CD14-positive monocyte (primary cell): ENCODE measurements around the gene GRIA3. TPM values are rescaled to one million over a fixed set of nuclear protein-coding genes. Genes with fewer than 3 reads are reported as not detected.

Source experiments
- DNase-seq, 3 donors: peaks; one replicate each; pipeline ENCODE4 v3.0.0-alpha.2; 2011 to 2022
- H2AFZ ChIP-seq: 2 replicates; pipeline ENCODE4 v1.6.0; 2012; ENCODE audit warnings: mild to moderate bottlenecking, low read depth, low read length, inconsistent platforms; ENCODE audit not compliant: insufficient read depth, poor library complexity, severe bottlenecking
- H3K27ac ChIP-seq, 2 donors: 1 replicate in 1 of 2; 2 replicates in 1 of 2; pipeline ENCODE4 v1.5.1; 2012 to 2013; ENCODE audit warnings: low read length in 2 of 2, control low read depth in 1 of 2, inconsistent platforms in 1 of 2, low read depth in 1 of 2, mild to moderate bottlenecking in 1 of 2
- H3K27me3 ChIP-seq, 2 donors: one replicate each; pipeline versions ENCODE4 v1.6.0 to v1.6.1; 2011 to 2013; ENCODE audit warnings: low read length in 2 of 2; ENCODE audit not compliant: control insufficient read depth in 2 of 2, insufficient read depth in 2 of 2
- H3K36me3 ChIP-seq, 2 donors: replicated peaks in 1 of 2; 1 replicate in 1 of 2; 2 replicates in 1 of 2; pipeline versions ENCODE4 v1.5.1 to v1.6.1; 2012 to 2013; ENCODE audit warnings: low read length in 2 of 2, control low read depth in 1 of 2, inconsistent platforms in 1 of 2, mild to moderate bottlenecking in 1 of 2; ENCODE audit not compliant: insufficient read depth in 2 of 2, control insufficient read depth in 1 of 2
- H3K4me1 ChIP-seq, 2 donors: 1 replicate in 1 of 2; 2 replicates in 1 of 2; pipeline versions ENCODE4 v1.5.1 to v1.6.1; 2012 to 2013; ENCODE audit warnings: low read length in 2 of 2, control low read depth in 1 of 2, inconsistent platforms in 1 of 2, mild to moderate bottlenecking in 1 of 2, moderate library complexity in 1 of 2; ENCODE audit not compliant: insufficient read depth in 2 of 2, control insufficient read depth in 1 of 2
- H3K4me2 ChIP-seq: replicated peaks from 2 replicates; pipeline ENCODE3; 2012; ENCODE audit warnings: low read length, moderate library complexity, mild to moderate bottlenecking; ENCODE audit not compliant: poor library complexity, severe bottlenecking; ENCODE audit errors: extremely low read depth
- H3K4me3 ChIP-seq, 3 experiments: fragments of 200-600 bp in 1 of 3; sonication (generic) in 1 of 3; replicated peaks in 1 of 3; 1 replicate in 2 of 3; 2 replicates in 1 of 3; pipeline ENCODE4 v1.5.1; 2011 to 2013; ENCODE audit warnings: low read length in 3 of 3, mild to moderate bottlenecking in 3 of 3, control low read depth in 2 of 3, low read depth in 2 of 3, inconsistent platforms in 1 of 3, moderate library complexity in 1 of 3
- H3K79me2 ChIP-seq: 2 replicates; pipeline ENCODE4 v1.6.0; 2012; ENCODE audit warnings: mild to moderate bottlenecking, control low read depth, inconsistent platforms, low read length, moderate library complexity; ENCODE audit not compliant: insufficient read depth
- H3K9ac ChIP-seq: 2 replicates; pipeline ENCODE4 v1.6.0; 2017; ENCODE audit warnings: low read length, mild to moderate bottlenecking; ENCODE audit not compliant: insufficient read depth, poor library complexity, severe bottlenecking
- H3K9me3 ChIP-seq, 2 donors: replicated peaks in 1 of 2; 1 replicate in 1 of 2; 2 replicates in 1 of 2; pipeline versions ENCODE4 v1.5.1 to v1.6.1; 2012 to 2013; ENCODE audit warnings: low read length in 2 of 2, control low read depth in 1 of 2; ENCODE audit not compliant: control insufficient read depth in 1 of 2, insufficient read depth in 1 of 2
- H4K20me1 ChIP-seq: 2 replicates; pipeline ENCODE4 v1.6.0; 2012; ENCODE audit warnings: mild to moderate bottlenecking, low read length, control low read depth, moderate library complexity; ENCODE audit not compliant: insufficient read depth
- H3K27ac Mint-ChIP-seq, 7 donors: one replicate each; pipeline ENCODE4 v1.8.0; 2020; ENCODE audit warnings: mild to moderate bottlenecking in 7 of 7, mixed read lengths in 7 of 7, moderate library complexity in 6 of 7, inconsistent platforms in 2 of 7
- H3K27me3 Mint-ChIP-seq, 3 donors: one replicate each; pipeline ENCODE4 v1.8.0; 2021 to 2022; ENCODE audit warnings: low read depth in 3 of 3, mild to moderate bottlenecking in 3 of 3, mixed read lengths in 3 of 3, moderate library complexity in 3 of 3, inconsistent platforms in 1 of 3
- H3K36me3 Mint-ChIP-seq, 2 donors: one replicate each; pipeline ENCODE4 v1.8.0; 2020; ENCODE audit warnings: mixed read lengths in 2 of 2, inconsistent platforms in 1 of 2, mild to moderate bottlenecking in 1 of 2
- H3K4me1 Mint-ChIP-seq: one replicate; pipeline ENCODE4 v1.8.0; 2020; ENCODE audit warnings: mild to moderate bottlenecking, mixed read lengths
- H3K4me3 Mint-ChIP-seq, 2 donors: one replicate each; pipeline ENCODE4 v1.8.0; 2020; ENCODE audit warnings: mild to moderate bottlenecking in 2 of 2, mixed read lengths in 2 of 2, moderate library complexity in 1 of 2
- H3K9me3 Mint-ChIP-seq, 7 donors: one replicate each; pipeline ENCODE4 v1.8.0; 2020 to 2022; ENCODE audit warnings: mixed read lengths in 7 of 7, mild to moderate bottlenecking in 6 of 7, moderate library complexity in 6 of 7, inconsistent platforms in 2 of 7
- WGBS: methylation state at CpG from one replicate; pipeline ENCODE4 v1.1.5; 2013; ENCODE audit warnings: missing lambda C conversion rate; ENCODE audit not compliant: insufficient coverage; 5-methylcytosine and 5-hydroxymethylcytosine counted together
- intact Hi-C, 2 donors: fragments of 100-400 bp; cut with micrococcal nuclease; formaldehyde crosslinking; loops; one replicate each; pipeline versions ENCODE4 v1.15.0 to v1.15.1; 2023
- polyA plus RNA-seq, 3 donors: library from polyadenylated mRNA; depleted of rRNA in 1 of 3; unstranded in 2 of 3; stranded (reverse) in 1 of 3; fragments of 300-500 nt in 2 of 3; fragments of >200 nt in 1 of 3; fragmentation: Illumina TruSeq in 2 of 3; gene quantifications; 1 replicate in 2 of 3; 2 replicates in 1 of 3; pipeline ENCODE4 v1.2.3, GENCODE V29; 2012 to 2021
- TF ChIP-seq, protein P1 (sequence below): fragments of 200-600 bp; IDR thresholded peaks from one replicate; pipeline ENCODE4 v1.8.0; 2022; ENCODE audit warnings: antibody characterized with exemption, mild to moderate bottlenecking

Gene GRIA3
- polyA plus RNA-seq, 3 donors, result not detected

DNA sequence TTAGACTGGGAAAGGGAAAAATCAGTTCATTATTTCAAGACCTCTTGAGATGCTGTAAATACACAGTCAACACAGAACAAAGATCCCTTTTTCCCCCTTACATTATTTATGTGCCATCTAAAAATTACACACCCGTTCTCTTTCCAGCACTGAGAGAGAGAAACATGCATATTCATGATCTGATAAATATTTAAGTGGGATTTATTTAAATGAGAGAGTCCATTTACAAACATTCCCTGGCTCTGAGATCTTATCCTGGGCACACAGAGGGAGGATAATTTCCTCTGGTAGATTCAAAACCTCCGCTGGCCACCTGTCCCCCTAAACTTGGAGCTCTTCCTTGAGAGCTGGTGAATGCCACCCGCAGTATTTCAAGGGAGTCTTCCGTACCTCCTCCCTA is 88.6 kb downstream of the GRIA3 start:
- no peaks in the 10 kb centered on the region for H3K4me1 ChIP-seq
- H3K36me3 ChIP-seq, result no peaks in the 10 kb centered on the region
- no peak for DNase-seq
- WGBS, result 80% methylated on average over 1 of the region's 4 CpGs
- no peak overlapping the region for H3K27ac ChIP-seq
- H3K9ac ChIP-seq, result no peak overlapping the region
- H3K4me3 ChIP-seq, result no peak overlapping the region
- H3K9me3 ChIP-seq, result no peaks in the 10 kb centered on the region
- Mint-ChIP-seq H3K4me1 (no peaks in the 10 kb centered on the region), H3K4me3 (no peak overlapping the region), H3K36me3 (no peaks in the 10 kb centered on the region), H3K27ac (no peak overlapping the region), H3K27me3 (no peaks in the 10 kb centered on the region), H3K9me3 (peaks cover 0 to 2% (median 0%) of the 10 kb centered on the region in 7 donors)
- no peak overlapping the region for H3K4me2 ChIP-seq
- no peaks in the 10 kb centered on the region for H3K79me2 ChIP-seq
- no peak overlapping the region for H2AFZ ChIP-seq
- H4K20me1 ChIP-seq, result no peaks in the 10 kb centered on the region
- intact Hi-C loops, result no loop called here
- no peaks in the 10 kb centered on the region for H3K27me3 ChIP-seq
- TF ChIP-seq, protein P1, sequence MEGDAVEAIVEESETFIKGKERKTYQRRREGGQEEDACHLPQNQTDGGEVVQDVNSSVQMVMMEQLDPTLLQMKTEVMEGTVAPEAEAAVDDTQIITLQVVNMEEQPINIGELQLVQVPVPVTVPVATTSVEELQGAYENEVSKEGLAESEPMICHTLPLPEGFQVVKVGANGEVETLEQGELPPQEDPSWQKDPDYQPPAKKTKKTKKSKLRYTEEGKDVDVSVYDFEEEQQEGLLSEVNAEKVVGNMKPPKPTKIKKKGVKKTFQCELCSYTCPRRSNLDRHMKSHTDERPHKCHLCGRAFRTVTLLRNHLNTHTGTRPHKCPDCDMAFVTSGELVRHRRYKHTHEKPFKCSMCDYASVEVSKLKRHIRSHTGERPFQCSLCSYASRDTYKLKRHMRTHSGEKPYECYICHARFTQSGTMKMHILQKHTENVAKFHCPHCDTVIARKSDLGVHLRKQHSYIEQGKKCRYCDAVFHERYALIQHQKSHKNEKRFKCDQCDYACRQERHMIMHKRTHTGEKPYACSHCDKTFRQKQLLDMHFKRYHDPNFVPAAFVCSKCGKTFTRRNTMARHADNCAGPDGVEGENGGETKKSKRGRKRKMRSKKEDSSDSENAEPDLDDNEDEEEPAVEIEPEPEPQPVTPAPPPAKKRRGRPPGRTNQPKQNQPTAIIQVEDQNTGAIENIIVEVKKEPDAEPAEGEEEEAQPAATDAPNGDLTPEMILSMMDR, result no peak

DNA sequence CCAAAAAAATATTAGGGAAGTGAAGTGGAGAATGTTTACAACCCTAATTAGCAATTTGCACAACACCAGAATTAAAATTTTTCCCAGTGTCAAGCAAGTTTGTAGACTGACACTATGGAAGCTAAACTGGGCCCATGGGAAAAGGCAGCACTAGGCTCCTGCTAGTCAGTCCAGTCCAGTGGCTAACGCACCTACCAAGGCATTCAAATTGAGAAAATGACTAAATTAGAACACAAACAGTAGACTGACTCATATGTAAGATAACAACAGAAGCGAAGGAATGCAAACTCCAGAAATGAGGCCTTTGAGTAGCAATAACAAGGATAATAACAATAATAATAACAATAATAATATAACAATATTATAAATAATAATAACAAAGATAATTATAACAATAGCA is 90.7 kb downstream of the GRIA3 start:
- Histone ChIP-seq H3K27me3 (no peaks in the 10 kb centered on the region), H3K9ac (no peak overlapping the region), H3K4me2 (no peak overlapping the region), H3K27ac (no peak overlapping the region), H4K20me1 (no peaks in the 10 kb centered on the region), H3K79me2 (no peaks in the 10 kb centered on the region), H3K36me3 (no peaks in the 10 kb centered on the region), H2AFZ (no peak overlapping the region), H3K9me3 (no peaks in the 10 kb centered on the region), H3K4me3 (no peak overlapping the region), H3K4me1 (no peaks in the 10 kb centered on the region)
- no CpG with 5 or more reads among the region's 2 CpGs for WGBS
- Mint-ChIP-seq H3K4me1 (no peaks in the 10 kb centered on the region), H3K27ac (no peak overlapping the region), H3K27me3 (peaks cover 0 to 1% (median 0%) of the 10 kb centered on the region in 3 donors), H3K4me3 (no peak overlapping the region), H3K9me3 (no peaks in the 10 kb centered on the region), H3K36me3 (no peaks in the 10 kb centered on the region)
- intact Hi-C loops, result no loop called here
- DNase-seq, result no peak
- TF ChIP-seq, protein P1, result no peak
